Loucy (cell line): ENCODE measurements around the gene SLC38A7.
"Not testable (repeated sequence)": the region's sequence is repeated elsewhere in the genome, so short reads cannot be mapped to it uniquely, and the experiment has no call there.

Source experiments
- H2AFZ ChIP-seq: fragments of 200-600 bp; sonication (generic); 2 replicates; pipeline ENCODE4 v1.6.0; 2016; ENCODE audit warnings: antibody characterized with exemption, mild to moderate bottlenecking, low read length, moderate library complexity
- H3F3A ChIP-seq: fragments of 200-600 bp; 2 replicates; pipeline ENCODE4 v1.6.0; 2016; ENCODE audit warnings: antibody characterized with exemption, low read depth, mild to moderate bottlenecking
- H3K27me3 ChIP-seq: fragments of 200-600 bp; sonication (generic); 2 replicates; pipeline ENCODE4 v1.6.1; 2014; ENCODE audit warnings: low read length, mild to moderate bottlenecking; ENCODE audit not compliant: insufficient read depth, poor library complexity, severe bottlenecking
- H3K36me3 ChIP-seq: fragments of 200-600 bp; sonication (generic); 2 replicates; pipeline ENCODE4 v1.6.1; 2016; ENCODE audit warnings: low read length; ENCODE audit not compliant: insufficient read depth
- H3K4me1 ChIP-seq: fragments of 200-600 bp; sonication (generic); 2 replicates; pipeline ENCODE4 v1.5.1; 2014; ENCODE audit warnings: low read length, mild to moderate bottlenecking; ENCODE audit not compliant: insufficient read depth, poor library complexity, severe bottlenecking
- H3K4me2 ChIP-seq: fragments of 200-600 bp; sonication (generic); 2 replicates; pipeline ENCODE4 v1.6.0; 2014; ENCODE audit warnings: antibody characterized with exemption, low read length, low read depth, mild to moderate bottlenecking; ENCODE audit not compliant: poor library complexity, severe bottlenecking
- H3K4me3 ChIP-seq: fragments of 200-600 bp; sonication (generic); 2 replicates; pipeline ENCODE4 v1.5.1; 2014; ENCODE audit warnings: low read length, mild to moderate bottlenecking, mixed read lengths; ENCODE audit not compliant: poor library complexity, severe bottlenecking
- H3K79me2 ChIP-seq: fragments of 200-600 bp; sonication (generic); 2 replicates; pipeline ENCODE4 v1.6.1; 2014; ENCODE audit warnings: low read length; ENCODE audit not compliant: insufficient read depth
- H3K9ac ChIP-seq: fragments of 200-600 bp; sonication (generic); 2 replicates; pipeline ENCODE4 v1.6.0; 2014; ENCODE audit warnings: mild to moderate bottlenecking, low read depth, low read length, moderate library complexity; ENCODE audit not compliant: poor library complexity, severe bottlenecking
- H3K9me2 ChIP-seq: fragments of 200-600 bp; sonication (generic); replicated peaks from 2 replicates; pipeline ENCODE4 v1.6.1; 2016; ENCODE audit warnings: low read depth, low read length, mixed read lengths
- H3K9me3 ChIP-seq: fragments of 200-600 bp; sonication (generic); 2 replicates; pipeline ENCODE4 v1.6.1; 2014; ENCODE audit warnings: mild to moderate bottlenecking, antibody characterized with exemption, low read length, low read depth; ENCODE audit not compliant: insufficient read depth
- H4K20me1 ChIP-seq: fragments of 200-600 bp; sonication (generic); 2 replicates; pipeline ENCODE4 v1.6.0; 2014; ENCODE audit warnings: antibody characterized with exemption, low read length, mild to moderate bottlenecking; ENCODE audit not compliant: insufficient read depth, poor library complexity, severe bottlenecking
- EZH2phosphoT487 ChIP-seq: fragments of 200-600 bp; IDR thresholded peaks from 2 replicates; pipeline ENCODE4 v1.6.1; 2018; ENCODE audit warnings: antibody characterized with exemption, mild to moderate bottlenecking, moderate library complexity, borderline replicate concordance
- TF ChIP-seq, protein P1 (sequence below): fragments of 200-600 bp; sonication (generic); conservative IDR thresholded peaks from 2 replicates; pipeline ENCODE4 v1.5.1; 2014; ENCODE audit warnings: mild to moderate bottlenecking, antibody characterized with exemption, low read length

Gene SLC38A7

DNA sequence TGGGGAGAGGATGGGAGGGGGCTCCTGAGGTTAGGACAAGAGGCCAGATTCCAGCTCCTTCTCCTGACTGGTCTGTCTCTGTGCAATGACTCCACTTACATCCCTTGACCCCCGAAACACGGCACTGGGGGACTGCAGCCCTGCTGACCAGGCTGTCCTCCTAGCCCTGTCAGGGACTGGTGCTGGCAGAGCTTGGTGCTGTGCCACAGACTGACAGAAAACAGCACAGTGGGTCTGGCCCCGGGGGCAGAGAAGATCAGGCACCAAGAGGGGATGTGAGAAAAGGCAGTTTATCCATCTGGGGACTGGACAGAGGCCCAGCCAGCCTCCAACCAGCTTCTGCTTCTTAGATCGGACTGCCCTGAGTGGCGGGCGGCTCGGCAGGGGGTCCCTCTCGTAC lies 19.4 kb downstream of the SLC38A7 start:
- Histone ChIP-seq H3K9me2 (no peaks in the 10 kb centered on the region), H3K4me3 (no peak overlapping the region), H2AFZ (no peak overlapping the region), H3K4me1 (no peaks in the 10 kb centered on the region), H3K79me2 (no peaks in the 10 kb centered on the region), H3F3A (no peaks in the 10 kb centered on the region), H3K27me3 (no peaks in the 10 kb centered on the region), H4K20me1 (no peaks in the 10 kb centered on the region), H3K9me3 (no peaks in the 10 kb centered on the region), H3K4me2 (no peak overlapping the region), H3K36me3 (no peaks in the 10 kb centered on the region), H3K9ac (no peak overlapping the region)
- TF ChIP-seq, protein P1, sequence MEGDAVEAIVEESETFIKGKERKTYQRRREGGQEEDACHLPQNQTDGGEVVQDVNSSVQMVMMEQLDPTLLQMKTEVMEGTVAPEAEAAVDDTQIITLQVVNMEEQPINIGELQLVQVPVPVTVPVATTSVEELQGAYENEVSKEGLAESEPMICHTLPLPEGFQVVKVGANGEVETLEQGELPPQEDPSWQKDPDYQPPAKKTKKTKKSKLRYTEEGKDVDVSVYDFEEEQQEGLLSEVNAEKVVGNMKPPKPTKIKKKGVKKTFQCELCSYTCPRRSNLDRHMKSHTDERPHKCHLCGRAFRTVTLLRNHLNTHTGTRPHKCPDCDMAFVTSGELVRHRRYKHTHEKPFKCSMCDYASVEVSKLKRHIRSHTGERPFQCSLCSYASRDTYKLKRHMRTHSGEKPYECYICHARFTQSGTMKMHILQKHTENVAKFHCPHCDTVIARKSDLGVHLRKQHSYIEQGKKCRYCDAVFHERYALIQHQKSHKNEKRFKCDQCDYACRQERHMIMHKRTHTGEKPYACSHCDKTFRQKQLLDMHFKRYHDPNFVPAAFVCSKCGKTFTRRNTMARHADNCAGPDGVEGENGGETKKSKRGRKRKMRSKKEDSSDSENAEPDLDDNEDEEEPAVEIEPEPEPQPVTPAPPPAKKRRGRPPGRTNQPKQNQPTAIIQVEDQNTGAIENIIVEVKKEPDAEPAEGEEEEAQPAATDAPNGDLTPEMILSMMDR = no peak
- no peak for TF ChIP-seq EZH2phosphoT487

DNA sequence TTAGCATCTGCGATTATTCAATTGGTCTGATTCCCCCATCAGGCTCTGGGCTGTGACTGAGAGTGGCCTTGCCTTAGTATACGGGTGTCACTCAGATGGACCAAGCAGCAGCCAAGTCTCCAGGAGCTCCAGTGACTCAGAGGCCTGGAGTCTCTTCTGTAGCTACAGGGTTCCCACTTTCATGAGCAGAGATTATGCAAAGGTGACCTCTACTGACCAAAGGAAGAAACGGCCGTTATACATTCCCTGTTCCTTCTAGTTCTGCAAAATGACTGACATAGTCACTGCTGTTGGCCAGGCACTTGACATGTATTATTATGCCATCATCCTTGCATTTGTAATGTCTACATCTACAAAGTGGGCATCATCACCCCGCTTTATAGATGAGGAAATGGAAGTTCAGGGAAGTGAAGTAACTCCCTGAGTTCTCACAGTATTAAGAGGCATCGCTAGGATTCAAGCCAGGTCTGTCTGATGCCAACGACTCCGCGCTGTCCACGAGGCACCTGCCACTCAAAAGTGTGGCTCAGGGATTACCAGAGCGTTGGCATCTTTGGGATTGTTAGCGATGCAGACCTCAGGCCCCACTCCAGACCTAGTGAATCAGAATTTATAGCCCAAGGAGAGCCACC lies 23.3 kb downstream of the SLC38A7 start:
- H3K36me3 ChIP-seq = no peaks in the 10 kb centered on the region
- H3K4me3 ChIP-seq = no peak overlapping the region
- H3K9me2 ChIP-seq = no peaks in the 10 kb centered on the region
- no peaks in the 10 kb centered on the region for H3K4me1 ChIP-seq
- H2AFZ ChIP-seq = no peak overlapping the region
- no peak overlapping the region for H3K4me2 ChIP-seq
- TF ChIP-seq, protein P1 = peak; percentile 72
- TF ChIP-seq EZH2phosphoT487 = no peak
- H3K9ac ChIP-seq = no peak overlapping the region
- no peaks in the 10 kb centered on the region for H3F3A ChIP-seq
- H3K9me3 ChIP-seq = no peaks in the 10 kb centered on the region
- H3K79me2 ChIP-seq = no peaks in the 10 kb centered on the region
- H3K27me3 ChIP-seq = no peaks in the 10 kb centered on the region
- H4K20me1 ChIP-seq = no peaks in the 10 kb centered on the region

DNA sequence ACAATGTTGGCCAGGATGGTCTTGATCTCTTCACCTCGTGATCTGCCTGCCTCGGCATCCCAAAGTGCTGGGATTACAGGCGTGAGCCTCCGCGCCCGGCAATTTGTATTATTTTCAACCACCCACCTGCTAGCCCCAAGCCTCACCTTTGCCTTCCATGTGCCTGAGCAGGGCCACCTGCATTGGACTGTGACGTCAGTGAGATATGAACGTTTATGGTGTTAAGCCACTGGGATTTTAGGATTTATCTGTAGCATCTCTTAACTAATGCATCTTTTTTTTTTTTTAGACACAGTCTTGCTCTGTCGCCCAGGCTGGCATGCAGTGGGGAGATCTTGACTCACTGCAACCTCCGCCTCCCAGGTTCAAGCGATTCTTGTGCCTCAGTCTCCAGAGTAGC lies 24.7 kb downstream of the SLC38A7 start:
- not testable (repeated sequence) for H3K36me3 ChIP-seq, H3K4me1 ChIP-seq, H3F3A ChIP-seq, H3K79me2 ChIP-seq, H3K9me2 ChIP-seq, H3K9me3 ChIP-seq, H2AFZ ChIP-seq, H3K27me3 ChIP-seq, H3K4me3 ChIP-seq, H4K20me1 ChIP-seq, H3K9ac ChIP-seq, H3K4me2 ChIP-seq

DNA sequence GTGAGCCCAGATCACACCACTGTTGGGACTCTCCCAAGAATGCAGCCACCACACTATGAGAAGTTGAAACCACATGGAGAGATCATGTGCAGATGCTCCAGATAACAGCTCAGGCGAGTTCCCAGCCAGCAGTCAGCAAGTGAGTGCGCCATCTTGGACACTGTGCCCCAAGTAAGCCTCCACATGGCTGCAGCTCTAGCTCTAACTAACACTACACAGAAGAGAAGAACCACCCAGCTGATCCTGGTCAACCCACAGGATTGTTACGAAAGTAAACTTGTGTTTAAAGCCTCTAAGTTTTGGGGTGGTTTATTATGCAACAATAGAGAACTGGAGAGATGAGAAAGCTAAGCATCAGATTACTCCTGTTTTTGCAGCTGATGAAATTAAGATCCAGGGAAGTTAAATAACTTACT lies 25.8 kb downstream of the SLC38A7 start:
- Histone ChIP-seq H3K36me3 (no peaks in the 10 kb centered on the region), H3K9me2 (no peaks in the 10 kb centered on the region), H3K4me3 (no peak overlapping the region), H3K9ac (no peak overlapping the region), H4K20me1 (no peaks in the 10 kb centered on the region), H3K79me2 (no peaks in the 10 kb centered on the region), H3K27me3 (no peaks in the 10 kb centered on the region), H3K4me1 (no peaks in the 10 kb centered on the region), H3K9me3 (no peaks in the 10 kb centered on the region), H3K4me2 (no peak overlapping the region), H2AFZ (no peak overlapping the region), H3F3A (no peaks in the 10 kb centered on the region)
- TF ChIP-seq, protein P1 = no peak
- no peak for TF ChIP-seq EZH2phosphoT487
